Testis (tissue), 3 donors: ENCODE results near the gene BRPF1. TPM values are rescaled to one million over a fixed set of nuclear protein-coding genes. Genes with fewer than 3 reads are reported as not detected.

Experiments used
- DNase-seq: peaks from one replicate; pipeline ENCODE4 v3.0.0-alpha.2; 2019
- H3K27ac ChIP-seq, 2 donors: fragments of 200-600 bp; sonication (generic); one replicate each; pipeline ENCODE4 v1.5.1; 2019
- H3K27me3 ChIP-seq: fragments of 200-600 bp; sonication (generic); one replicate; pipeline ENCODE4 v1.5.1; 2019
- H3K36me3 ChIP-seq: fragments of 200-600 bp; sonication (generic); one replicate; pipeline ENCODE4 v1.5.1; 2017; ENCODE audit warnings: low read depth; ENCODE audit errors: missing control alignments
- H3K4me1 ChIP-seq: fragments of 200-600 bp; sonication (generic); one replicate; pipeline ENCODE4 v1.5.1; 2019
- H3K4me3 ChIP-seq, 2 donors: fragments of 200-600 bp; sonication (generic); one replicate each; pipeline ENCODE4 v1.5.1; 2017 to 2019
- H3K9me3 ChIP-seq: fragments of 200-600 bp; sonication (generic); one replicate; pipeline ENCODE4 v1.5.1; 2017
- POLR2A ChIP-seq: fragments of 450-650 bp; IDR thresholded peaks from one replicate; pipeline ENCODE4 v1.6.1; 2017; ENCODE audit warnings: antibody characterized with exemption, mild to moderate bottlenecking, moderate library complexity
- WGBS, 2 donors: methylation state at CpG; one replicate each; pipeline ENCODE4 v1.1.5; 2018; 5-methylcytosine and 5-hydroxymethylcytosine counted together
- intact Hi-C: fragments of 100-400 bp; cut with DNase I; formaldehyde crosslinking; loops from one replicate; pipeline ENCODE4 v1.15.1; 2023; ENCODE audit warnings: low total_unique reads
- polyA plus RNA-seq: library from polyadenylated mRNA; stranded (reverse); fragments of 350-450 nt; fragmentation: Illumina TruSeq; extraction: RNeasy Lipid Tissue Mini Kit (QIAGEN cat#74804); gene quantifications from one replicate; pipeline ENCODE4 v1.2.3, GENCODE V29; 2014; ENCODE audit warnings: low read depth, low replicate concordance; ENCODE audit not compliant: insufficient read depth
- total RNA-seq, 2 donors: library from RNA; depleted of rRNA; stranded (reverse); fragments of >200 nt; gene quantifications; one replicate each; pipeline ENCODE4 v1.2.3, GENCODE V29; 2016
- TF ChIP-seq, protein P1 (sequence below), 3 experiments: fragments of 450-650 bp in 2 of 3; fragments of 200-600 bp in 1 of 3; sonication (generic) in 1 of 3; IDR thresholded peaks; one replicate each; pipeline ENCODE4 v1.5.1; 2016 to 2019; ENCODE audit warnings: antibody characterized with exemption in 3 of 3, mild to moderate bottlenecking in 2 of 3, moderate library complexity in 1 of 3

Gene BRPF1
- total and polyA plus RNA-seq, 3 donors from 2014 or later: 47.4 to 58.4 (median 55.1) TPM

DNA sequence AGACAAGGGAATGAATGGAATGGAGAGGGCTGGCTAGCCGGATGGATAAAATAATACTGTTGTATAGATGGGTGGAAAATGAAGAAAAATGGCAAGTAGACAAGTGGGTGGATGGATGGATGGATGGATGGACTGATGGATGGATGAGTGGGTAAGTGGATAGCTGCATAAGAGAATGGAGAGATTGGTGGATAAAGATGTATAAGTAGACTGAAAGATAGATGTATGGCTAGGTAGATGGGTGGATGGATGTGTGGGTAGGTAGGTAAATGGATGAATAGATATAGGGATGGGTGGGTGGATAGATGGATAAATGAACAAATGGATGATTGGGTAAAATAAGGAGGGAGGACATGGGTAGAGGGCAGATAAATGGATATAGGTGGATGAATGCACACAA lies 14.0 kb upstream of the BRPF1 start:
- WGBS, 2 donors: 93 to 96% methylated on average over 1 of the region's 1 CpG
- no peaks in the 10 kb centered on the region for H3K4me1 ChIP-seq
- no peak overlapping the region for H3K27ac ChIP-seq
- intact Hi-C loops: no loop called here
- H3K27me3 ChIP-seq: no peaks in the 10 kb centered on the region
- no peak for DNase-seq
- H3K36me3 ChIP-seq: no peaks in the 10 kb centered on the region
- no peaks in the 10 kb centered on the region for H3K9me3 ChIP-seq
- no peak overlapping the region for H3K4me3 ChIP-seq
- TF ChIP-seq, protein P1, sequence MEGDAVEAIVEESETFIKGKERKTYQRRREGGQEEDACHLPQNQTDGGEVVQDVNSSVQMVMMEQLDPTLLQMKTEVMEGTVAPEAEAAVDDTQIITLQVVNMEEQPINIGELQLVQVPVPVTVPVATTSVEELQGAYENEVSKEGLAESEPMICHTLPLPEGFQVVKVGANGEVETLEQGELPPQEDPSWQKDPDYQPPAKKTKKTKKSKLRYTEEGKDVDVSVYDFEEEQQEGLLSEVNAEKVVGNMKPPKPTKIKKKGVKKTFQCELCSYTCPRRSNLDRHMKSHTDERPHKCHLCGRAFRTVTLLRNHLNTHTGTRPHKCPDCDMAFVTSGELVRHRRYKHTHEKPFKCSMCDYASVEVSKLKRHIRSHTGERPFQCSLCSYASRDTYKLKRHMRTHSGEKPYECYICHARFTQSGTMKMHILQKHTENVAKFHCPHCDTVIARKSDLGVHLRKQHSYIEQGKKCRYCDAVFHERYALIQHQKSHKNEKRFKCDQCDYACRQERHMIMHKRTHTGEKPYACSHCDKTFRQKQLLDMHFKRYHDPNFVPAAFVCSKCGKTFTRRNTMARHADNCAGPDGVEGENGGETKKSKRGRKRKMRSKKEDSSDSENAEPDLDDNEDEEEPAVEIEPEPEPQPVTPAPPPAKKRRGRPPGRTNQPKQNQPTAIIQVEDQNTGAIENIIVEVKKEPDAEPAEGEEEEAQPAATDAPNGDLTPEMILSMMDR (IDR thresholded peaks at IDR 0.05): no peak
- TF ChIP-seq POLR2A: no peak

DNA sequence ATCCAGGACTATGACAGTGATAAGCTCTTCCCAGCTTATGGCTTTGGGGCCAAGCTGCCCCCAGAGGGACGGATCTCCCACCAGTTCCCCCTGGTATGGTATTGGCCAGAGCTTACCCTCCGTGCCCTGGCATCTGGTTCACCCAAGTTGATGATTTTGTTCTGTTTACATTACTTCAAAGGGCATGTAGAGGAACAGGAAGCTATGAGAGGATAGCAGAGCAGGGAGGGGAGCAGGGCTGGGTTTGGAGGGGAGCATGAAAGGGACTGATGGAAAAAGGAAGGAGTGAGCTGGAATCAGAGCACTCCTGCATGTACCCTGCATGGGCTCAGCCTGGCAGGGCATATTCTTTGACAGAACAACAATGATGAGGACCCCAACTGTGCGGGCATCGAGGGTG lies 13.4 kb upstream of the BRPF1 start:
- intact Hi-C loops: no loop called here

DNA sequence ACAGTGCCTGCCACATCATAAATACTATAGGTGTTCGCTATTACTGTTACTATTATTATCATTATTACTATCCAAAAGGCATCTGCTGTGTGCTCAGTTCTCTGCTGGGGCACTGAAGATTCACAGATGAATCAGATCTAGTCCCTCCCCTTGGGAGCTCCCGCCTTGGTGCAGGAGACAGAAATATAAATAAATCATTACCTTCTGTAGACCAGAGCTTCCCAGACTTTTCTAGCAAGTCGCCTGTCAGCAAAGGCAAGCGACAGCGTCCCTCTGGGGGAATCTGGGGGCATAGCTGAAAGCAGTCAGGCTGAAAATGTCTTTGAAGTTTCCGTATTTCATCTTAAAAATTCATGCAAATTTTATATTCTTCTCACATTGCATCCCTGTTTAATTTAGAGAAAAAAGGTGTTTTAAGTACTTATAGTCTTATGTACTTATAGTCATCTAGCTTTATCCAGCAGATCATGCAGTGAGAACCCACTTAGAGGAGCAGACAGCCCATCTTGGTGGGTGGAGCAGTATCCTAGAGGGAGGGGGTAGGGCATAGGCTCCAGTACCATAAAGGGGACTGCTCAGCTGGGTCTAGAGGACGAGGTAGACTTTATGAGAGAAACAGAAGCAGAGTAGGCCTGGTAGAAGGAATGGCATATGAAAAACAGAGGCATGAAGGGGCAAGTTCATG lies 10.4 kb upstream of the BRPF1 start:
- no peak for DNase-seq
- H3K4me3 ChIP-seq: no peak overlapping the region
- H3K4me1 ChIP-seq: no peaks in the 10 kb centered on the region
- intact Hi-C loops: no loop called here
- no peaks in the 10 kb centered on the region for H3K36me3 ChIP-seq
- TF ChIP-seq, protein P1 (IDR thresholded peaks at IDR 0.05): no peak
- no peak for TF ChIP-seq POLR2A
- no peak overlapping the region for H3K27ac ChIP-seq
- H3K9me3 ChIP-seq: no peaks in the 10 kb centered on the region
- 63 to 67% methylated on average over 7 of the region's 7 CpGs for WGBS, 2 donors
- H3K27me3 ChIP-seq: no peaks in the 10 kb centered on the region

More for the DNA sequence above, 13.4 kb upstream of the BRPF1 start:
- Histone ChIP-seq H3K36me3 (no peaks in the 10 kb centered on the region), H3K9me3 (no peaks in the 10 kb centered on the region), H3K27ac (no peak overlapping the region), H3K27me3 (no peaks in the 10 kb centered on the region), H3K4me1 (no peaks in the 10 kb centered on the region), H3K4me3 (no peak overlapping the region)
- DNase-seq: no peak
- WGBS, 2 donors: 82 to 83% methylated on average over 3 to 4 of the region's 4 CpGs
- TF ChIP-seq, protein P1 (IDR thresholded peaks at IDR 0.05): no peak
- TF ChIP-seq POLR2A: no peak

DNA sequence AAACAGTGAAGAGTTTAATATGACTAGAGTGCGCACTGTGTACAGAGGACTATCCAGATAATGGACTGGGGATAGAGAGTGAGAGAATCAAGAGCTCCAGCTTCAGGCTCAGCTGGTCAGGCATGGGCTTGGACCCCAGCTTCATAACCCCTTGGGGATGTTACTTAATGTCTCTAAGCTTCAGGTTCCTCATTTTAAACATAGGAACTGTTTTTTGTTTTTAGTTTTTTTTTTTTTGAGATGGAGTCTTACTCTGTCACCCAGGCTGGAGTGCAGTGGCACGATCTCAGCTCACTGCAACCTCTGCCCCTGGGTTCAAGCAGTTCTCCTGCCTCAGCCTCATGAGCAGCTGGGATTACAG lies 9.9 kb upstream of the BRPF1 start:
- Histone ChIP-seq H3K4me1 (no peaks in the 10 kb centered on the region), H3K4me3 (no peak overlapping the region), H3K36me3 (no peaks in the 10 kb centered on the region), H3K27ac (no peak overlapping the region), H3K27me3 (no peaks in the 10 kb centered on the region), H3K9me3 (no peaks in the 10 kb centered on the region)
- TF ChIP-seq POLR2A: no peak
- TF ChIP-seq, protein P1 (IDR thresholded peaks at IDR 0.05): no peak
- no peak for DNase-seq
- WGBS, 2 donors: 69 to 95% methylated on average over 2 of the region's 2 CpGs
- intact Hi-C loops: no loop called here
